Aorta (tissue), 5 donors: Measurements from ENCODE around the gene FOXO6. TPM values are rescaled to one million over a fixed set of nuclear protein-coding genes. Genes with fewer than 3 reads are reported as not detected.

Experiments used
- ATAC-seq: fragments of 200-7000 bp; cut with Tn5 transposase; one replicate; pipeline ENCODE4 v1.9.1; 2022; ENCODE audit warnings: moderate library complexity; ENCODE audit not compliant: low FRiP score
- DNase-seq, 2 donors: peaks; one replicate each; pipeline ENCODE4 v3.0.0-alpha.2; 2020
- H3K27ac ChIP-seq, 2 donors: one replicate each; pipeline ENCODE4 v1.5.1; 2013; ENCODE audit warnings: low read length in 2 of 2, mild to moderate bottlenecking in 2 of 2, moderate library complexity in 2 of 2, control low read depth in 1 of 2, inconsistent platforms in 1 of 2, low read depth in 1 of 2
- H3K27me3 ChIP-seq, 2 donors: one replicate each; pipeline ENCODE4 v1.6.1; 2013; ENCODE audit warnings: control low read depth in 1 of 2, low read length in 1 of 2, mild to moderate bottlenecking in 1 of 2, moderate library complexity in 1 of 2; ENCODE audit not compliant: insufficient read depth in 2 of 2, control insufficient read depth in 1 of 2
- H3K36me3 ChIP-seq, 2 donors: one replicate each; pipeline ENCODE4 v1.6.1; 2013; ENCODE audit warnings: control low read depth in 1 of 2, low read length in 1 of 2, mild to moderate bottlenecking in 1 of 2; ENCODE audit not compliant: insufficient read depth in 2 of 2, control insufficient read depth in 1 of 2
- H3K4me1 ChIP-seq, 2 donors: one replicate each; pipeline ENCODE4 v1.6.1; 2013; ENCODE audit warnings: low read length in 2 of 2, control low read depth in 1 of 2, mild to moderate bottlenecking in 1 of 2, moderate library complexity in 1 of 2; ENCODE audit not compliant: insufficient read depth in 2 of 2, control insufficient read depth in 1 of 2
- H3K4me3 ChIP-seq, 2 donors: one replicate each; pipeline ENCODE4 v1.5.1; 2013; ENCODE audit warnings: low read length in 2 of 2, control low read depth in 1 of 2, mild to moderate bottlenecking in 1 of 2
- H3K9me3 ChIP-seq: one replicate; pipeline ENCODE4 v1.6.1; 2013; ENCODE audit warnings: mild to moderate bottlenecking, low read length; ENCODE audit not compliant: control insufficient read depth
- WGBS, 2 donors: extraction: QIAGEN DNeasy Blood & Tissue Kit; methylation state at CpG; one replicate each; pipeline ENCODE4 v1.1.7; 2013; 5-methylcytosine and 5-hydroxymethylcytosine counted together
- intact Hi-C, 2 donors: fragments of 100-400 bp; cut with DNase I; formaldehyde crosslinking; loops; one replicate each; pipeline versions ENCODE4 v1.14.2 to v1.15.0; 2022
- polyA plus RNA-seq, 2 donors: library from polyadenylated mRNA; stranded (reverse); fragments of 200-250 nt; gene quantifications; one replicate each; pipeline ENCODE4 v1.2.3, GENCODE V29; 2013
- total RNA-seq, 2 donors: library from RNA; stranded (reverse); fragmentation: NEBNext Ultra II Directional; extraction: Animal tissue kit (Norgen Biotek cat#: 25700); gene quantifications; one replicate each; pipeline ENCODE4 v1.2.1, GENCODE V29; 2021
- donor health status: healthy with polysubstance abuse.
- donor health status: Bipolar disorder and iron deficiency.
- donor health status: DM: no; HTN: no; CAD: no.
- donor health status: DM: no; HTN: no; CAD: no.
- donor health status: DM: yes; HTN: yes; CAD: no.

The FOXO6 gene
- total and polyA plus RNA-seq, 4 donors = 0.13 to 3.3 (median 0.91) TPM

GRCh38 chr1:41367288-41367642, 6.0 kb downstream of the FOXO6 start:
- DNase-seq (no peak), ATAC-seq (no peak)
- H3K36me3 ChIP-seq = no peaks in the 10 kb centered on the region
- H3K9me3 ChIP-seq = no peaks in the 10 kb centered on the region
- WGBS, 2 donors = 80 to 81% methylated on average over 5 of the region's 5 CpGs
- H3K27me3 ChIP-seq = no peaks in the 10 kb centered on the region
- intact Hi-C loops = no loop called here
- H3K4me3 ChIP-seq = no peak overlapping the region
- no peaks in the 10 kb centered on the region for H3K4me1 ChIP-seq
- H3K27ac ChIP-seq = no peak overlapping the region

DNA sequence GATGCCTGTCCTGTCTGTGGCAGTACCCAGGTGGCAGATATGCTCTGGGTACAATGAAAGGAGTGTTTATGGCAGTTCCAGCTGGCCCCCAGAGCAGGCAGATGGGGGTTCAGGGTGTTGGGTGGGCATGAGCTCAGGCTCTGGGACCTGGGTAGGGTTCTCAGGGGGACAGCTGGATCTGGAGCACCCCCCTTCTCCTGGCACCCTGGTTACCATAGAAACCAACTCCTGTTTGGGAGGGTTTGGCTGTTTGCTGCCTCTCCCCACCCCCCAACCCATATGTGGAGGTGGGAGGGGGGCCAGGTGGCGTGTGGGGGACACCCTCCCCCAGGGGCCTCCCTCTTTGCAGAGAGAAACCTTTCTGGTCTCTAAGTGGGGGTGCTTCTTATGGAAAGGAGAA, 7.1 kb downstream of the FOXO6 start:
- H3K4me3 ChIP-seq = no peak overlapping the region
- H3K9me3 ChIP-seq = no peaks in the 10 kb centered on the region
- H3K27ac ChIP-seq = no peak overlapping the region
- no peaks in the 10 kb centered on the region for H3K27me3 ChIP-seq
- intact Hi-C loops = no loop called here
- no peak for ATAC-seq
- no peak for DNase-seq
- no peaks in the 10 kb centered on the region for H3K4me1 ChIP-seq
- WGBS, 2 donors = 40 to 42% methylated on average over 1 of the region's 1 CpG
- H3K36me3 ChIP-seq = no peaks in the 10 kb centered on the region

DNA sequence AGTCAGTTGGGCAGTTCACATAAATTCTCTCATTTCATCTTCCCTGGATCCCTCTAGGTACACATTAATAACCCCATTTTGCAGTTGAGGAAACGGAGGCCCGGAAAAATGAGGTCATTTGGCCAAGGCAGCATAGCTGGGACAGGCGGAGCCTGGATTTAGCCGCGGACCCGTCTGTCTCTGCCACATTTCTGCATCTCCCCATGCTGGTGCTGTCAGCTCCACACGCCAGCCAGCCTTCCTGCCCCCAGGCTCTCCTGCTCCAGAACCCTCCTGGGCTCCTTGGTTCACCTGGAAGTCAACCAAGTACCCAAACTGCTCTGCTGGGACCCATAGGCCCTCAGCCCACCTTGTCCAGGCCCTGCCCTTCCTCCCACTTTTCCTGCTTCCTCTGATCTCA, 7.6 kb downstream of the FOXO6 start:
- ATAC-seq (no peak), DNase-seq (no peak)
- Histone ChIP-seq H3K4me1 (no peaks in the 10 kb centered on the region), H3K9me3 (no peaks in the 10 kb centered on the region), H3K36me3 (no peaks in the 10 kb centered on the region), H3K27ac (no peak overlapping the region), H3K27me3 (no peaks in the 10 kb centered on the region), H3K4me3 (no peak overlapping the region)
- 53 to 61% methylated on average over 7 of the region's 7 CpGs for WGBS, 2 donors
- intact Hi-C loops = no loop called here

DNA sequence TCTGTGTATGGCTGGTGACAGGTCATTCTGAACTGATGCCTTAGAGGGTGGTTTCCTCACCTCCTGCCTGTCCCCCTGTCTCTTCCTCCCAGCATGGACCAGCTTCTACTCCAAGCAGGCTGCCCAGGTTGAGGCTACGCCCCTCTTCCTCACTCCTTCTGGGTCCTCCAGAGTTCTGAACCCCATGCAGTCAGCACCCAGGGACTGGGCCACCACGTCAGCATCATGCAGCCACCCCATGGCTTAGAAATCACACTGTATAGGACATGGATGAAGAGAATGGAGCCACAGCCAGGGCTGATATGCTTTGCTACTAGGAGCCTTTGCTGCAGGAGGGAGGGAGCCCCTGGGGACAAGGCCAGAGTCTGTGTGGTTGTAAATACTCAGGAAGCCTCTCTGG, 8.3 kb downstream of the FOXO6 start:
- no peak overlapping the region for H3K27ac ChIP-seq
- no peak overlapping the region for H3K4me3 ChIP-seq
- ATAC-seq = no peak
- H3K36me3 ChIP-seq = no peaks in the 10 kb centered on the region
- no peaks in the 10 kb centered on the region for H3K27me3 ChIP-seq
- no peaks in the 10 kb centered on the region for H3K4me1 ChIP-seq
- intact Hi-C loops = no loop called here
- H3K9me3 ChIP-seq = no peaks in the 10 kb centered on the region
- DNase-seq = no peak
- WGBS, 2 donors = 90 to 97% methylated on average over 2 of the region's 2 CpGs

DNA sequence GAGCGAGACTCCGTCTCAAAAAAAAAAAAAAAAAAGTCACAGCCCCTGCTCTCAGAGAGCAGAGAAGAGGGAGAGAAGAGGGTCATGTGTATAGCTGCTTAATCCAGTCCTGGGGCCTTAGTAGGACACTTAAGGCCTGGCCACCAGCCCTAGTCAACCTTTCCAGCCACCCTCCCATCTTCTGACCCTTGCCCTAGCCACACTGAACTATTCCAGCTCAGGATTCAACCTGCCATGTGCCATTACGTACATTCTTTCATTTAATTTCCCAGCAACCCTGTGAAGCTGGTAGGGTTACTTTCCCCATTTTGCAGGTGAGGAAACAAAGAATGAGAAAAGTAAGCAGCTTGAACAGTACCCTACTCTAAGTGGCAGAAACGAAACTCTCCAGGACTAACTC, 9.0 kb downstream of the FOXO6 start:
- no peak for DNase-seq
- intact Hi-C loops = no loop called here
- WGBS, 2 donors = 82 to 89% methylated on average over 2 to 4 of the region's 4 CpGs
- H3K27ac ChIP-seq = no peak overlapping the region
- no peaks in the 10 kb centered on the region for H3K9me3 ChIP-seq
- no peaks in the 10 kb centered on the region for H3K27me3 ChIP-seq
- H3K4me3 ChIP-seq = no peak overlapping the region
- no peaks in the 10 kb centered on the region for H3K36me3 ChIP-seq
- H3K4me1 ChIP-seq = no peaks in the 10 kb centered on the region
- ATAC-seq = no peak

DNA sequence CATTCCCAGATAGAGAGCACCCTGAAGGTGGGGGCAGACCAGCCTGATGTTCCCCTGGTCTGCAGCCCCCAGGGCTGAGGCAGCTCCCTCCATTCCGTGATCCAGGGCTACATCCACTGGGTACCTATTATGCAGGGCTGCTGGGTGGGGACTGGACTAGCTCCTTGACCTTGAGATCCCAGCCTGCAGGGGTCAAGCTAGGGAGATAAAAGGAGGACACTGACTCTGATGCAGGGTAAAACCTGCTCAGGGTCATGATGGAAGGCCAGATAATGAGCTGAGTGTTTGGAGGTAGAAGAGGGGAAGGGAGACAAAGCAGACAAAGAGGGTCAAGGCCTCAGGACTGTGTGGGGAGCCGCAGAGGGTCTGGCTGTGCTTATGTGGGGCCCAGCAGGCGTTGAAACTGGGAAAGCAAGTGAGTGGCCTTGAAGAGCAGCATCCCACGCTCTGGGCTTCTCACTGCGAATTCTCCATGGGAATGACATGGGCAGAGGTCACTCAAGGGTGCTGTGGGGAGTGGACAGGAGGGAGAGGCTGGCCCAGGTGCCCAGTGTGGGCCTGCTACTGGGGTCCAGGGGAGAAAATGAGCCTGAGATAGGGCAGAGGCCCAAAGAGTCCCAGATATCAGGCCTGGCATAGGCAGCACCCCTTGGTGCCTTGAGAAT, 9.7 kb downstream of the FOXO6 start:
- H3K27ac ChIP-seq = no peak overlapping the region
- no peak for ATAC-seq
- 91 to 92% methylated on average over 5 of the region's 5 CpGs for WGBS, 2 donors
- H3K9me3 ChIP-seq = no peaks in the 10 kb centered on the region
- H3K27me3 ChIP-seq = no peaks in the 10 kb centered on the region
- no peaks in the 10 kb centered on the region for H3K36me3 ChIP-seq
- no peak for DNase-seq
- H3K4me3 ChIP-seq = no peak overlapping the region
- intact Hi-C loops = no loop called here
- no peaks in the 10 kb centered on the region for H3K4me1 ChIP-seq

- Histone ChIP-seq H3K27ac (no peak overlapping the region), H3K36me3 (no peaks in the 10 kb centered on the region), H3K4me3 (no peak overlapping the region), H3K27me3 (no peaks in the 10 kb centered on the region), H3K4me1 (no peaks in the 10 kb centered on the region), H3K9me3 (no peaks in the 10 kb centered on the region)
- intact Hi-C loops = no loop called here
- ATAC-seq (peak; percentile 20), DNase-seq (peak; percentile 67 to 74)
- 37 to 39% methylated on average over 7 of the region's 7 CpGs for WGBS, 2 donors
These were observed 10.7 kb downstream of the FOXO6 start for GRCh38 chr1:41371630-41372599.

- ATAC-seq (no peak), DNase-seq (no peak)
- Histone ChIP-seq H3K4me1 (no peaks in the 10 kb centered on the region), H3K36me3 (no peaks in the 10 kb centered on the region), H3K27ac (no peak overlapping the region), H3K27me3 (no peaks in the 10 kb centered on the region), H3K4me3 (no peak overlapping the region), H3K9me3 (no peaks in the 10 kb centered on the region)
- intact Hi-C loops = no loop called here
- WGBS, 2 donors = 54 to 67% methylated on average over 4 of the region's 4 CpGs
These were observed 11.4 kb downstream of the FOXO6 start for GRCh38 chr1:41372600-41372993.

GRCh38 chr1:41373373-41373772, 12.1 kb downstream of the FOXO6 start:
- Histone ChIP-seq H3K4me1 (no peaks in the 10 kb centered on the region), H3K27ac (no peak overlapping the region), H3K36me3 (no peaks in the 10 kb centered on the region), H3K27me3 (no peaks in the 10 kb centered on the region), H3K4me3 (no peak overlapping the region), H3K9me3 (no peaks in the 10 kb centered on the region)
- 57 to 71% methylated on average over 6 of the region's 6 CpGs for WGBS, 2 donors
- DNase-seq = no peak
- ATAC-seq = no peak
- intact Hi-C loops = no loop called here
